ENCODE results near the gene PRR23A. TPM values are rescaled to one million over a fixed set of nuclear protein-coding genes. Genes with fewer than 3 reads are reported as not detected.

Gene PRR23A
- total RNA-seq, 1 experiment from 2014 or later, result not detected

DNA sequence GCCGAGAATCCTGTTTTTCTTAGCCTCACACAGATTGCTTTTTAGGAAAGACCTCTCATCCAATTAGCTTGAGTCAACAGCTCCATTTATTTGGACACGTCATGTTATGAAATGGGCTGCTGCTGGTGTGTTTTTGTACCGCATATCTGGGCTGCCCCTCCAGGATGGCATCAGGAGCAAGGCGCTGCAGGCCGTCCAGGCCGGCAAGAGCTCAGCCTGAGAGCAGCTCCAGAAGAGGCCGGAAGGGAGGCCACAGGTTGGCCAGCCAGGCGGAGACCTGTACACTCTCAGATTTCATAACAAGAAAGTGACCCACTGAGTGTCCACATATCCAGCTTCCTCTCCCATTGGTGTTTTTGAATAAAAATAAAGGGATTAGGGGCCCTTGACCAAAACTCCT lies 30.7 kb downstream of the PRR23A start:
- in situ Hi-C loops (cut with HindIII; ENCODE audit: low sequenced_read_pairs), result no loop called here
- no peak for DNase-seq (ENCODE audit: low spot score)

GRCh38 chr3:138974462-138974861 lies 31.6 kb downstream of the PRR23A start:
- no peak for DNase-seq (ENCODE audit: low spot score)
- in situ Hi-C loops (cut with HindIII; ENCODE audit: low sequenced_read_pairs), result loop anchor here (25.0 kb wide), 1 partner anchor 338 kb away; no protein-coding TSS in a partner anchor

GRCh38 chr3:138972941-138973340 lies 33.1 kb downstream of the PRR23A start:
- no peak for DNase-seq (ENCODE audit: low spot score)
- in situ Hi-C loops (cut with HindIII; ENCODE audit: low sequenced_read_pairs), result loop anchor here (25.0 kb wide), 1 partner anchor 339 kb away; no protein-coding TSS in a partner anchor

GRCh38 chr3:138971766-138972320 lies 34.2 kb downstream of the PRR23A start:
- in situ Hi-C loops (cut with HindIII; ENCODE audit: low sequenced_read_pairs), result loop anchor here (25.0 kb wide), 1 partner anchor 340 kb away; no protein-coding TSS in a partner anchor
- DNase-seq (ENCODE audit: low spot score), result no peak

GRCh38 chr3:138964923-138965322 lies 41.1 kb downstream of the PRR23A start:
- in situ Hi-C loops (cut with HindIII; ENCODE audit: low sequenced_read_pairs), result loop anchor here (25.0 kb wide), 1 partner anchor 347 kb away; no protein-coding TSS in a partner anchor
- DNase-seq (ENCODE audit: low spot score), result no peak

DNA sequence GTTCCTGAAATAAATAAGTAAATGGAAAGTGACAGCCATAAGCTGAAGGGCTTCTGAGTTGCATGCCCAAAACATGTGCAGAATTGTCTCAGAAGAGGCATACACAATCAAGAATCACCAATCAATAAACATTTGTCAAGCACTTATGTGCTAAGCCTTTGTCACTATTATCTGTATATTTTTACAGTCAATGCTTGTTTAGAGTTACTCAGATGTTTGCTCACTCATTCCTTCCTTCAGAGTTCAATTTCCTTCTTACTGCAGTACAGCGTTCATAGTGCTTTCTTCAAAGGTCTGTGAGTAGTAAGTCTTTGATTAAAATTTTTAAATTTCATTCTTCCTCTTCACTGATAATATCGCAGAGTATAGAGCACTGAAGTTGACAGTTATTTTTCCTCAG lies 41.8 kb downstream of the PRR23A start:
- in situ Hi-C loops (cut with HindIII; ENCODE audit: low sequenced_read_pairs), result loop anchor here (25.0 kb wide), 1 partner anchor 348 kb away; no protein-coding TSS in a partner anchor

GRCh38 chr3:138962854-138963560 lies 43.1 kb downstream of the PRR23A start:
- in situ Hi-C loops (cut with HindIII; ENCODE audit: low sequenced_read_pairs), result loop anchor here (25.0 kb wide), 1 partner anchor 349 kb away; no protein-coding TSS in a partner anchor
- no peak for DNase-seq (ENCODE audit: low spot score)

More for the DNA sequence above, 41.8 kb downstream of the PRR23A start:
- no peak for DNase-seq (ENCODE audit: low spot score)

GRCh38 chr3:138960417-138960852 lies 45.6 kb downstream of the PRR23A start:
- no peak for DNase-seq (ENCODE audit: low spot score)
- in situ Hi-C loops (cut with HindIII; ENCODE audit: low sequenced_read_pairs), result loop anchor here (25.0 kb wide), 1 partner anchor 352 kb away; no protein-coding TSS in a partner anchor

Other genes with a start within 250 kb of the PRR23A start
- gene PIK3CB, start 171.3 kb downstream of the PRR23A start, total RNA-seq (2014; rRNA removed; shearing (Covaris generic)), result 25.4 and 38.0 TPM in 2 replicates
- 0.06 TPM in 1 of 2 replicates, not detected in the other for gene FOXL2, start 59.1 kb downstream of the PRR23A start, total RNA-seq (2014; rRNA removed; shearing (Covaris generic))
- gene FOXL2NB, start 59.1 kb downstream of the PRR23A start, total RNA-seq (2014; rRNA removed; shearing (Covaris generic)), result 1.2 TPM in 1 of 2 replicates, not detected in the other
- gene PRR23B, start 14.7 kb upstream of the PRR23A start, total RNA-seq (2014; rRNA removed; shearing (Covaris generic)), result not detected in 2 replicates
- gene PRR23C, start 38.6 kb upstream of the PRR23A start, total RNA-seq (2014; rRNA removed; shearing (Covaris generic)), result not detected in 2 replicates

Data from G401 (cell line).